H1 (cell line): Measurements from ENCODE around the gene URB2. TPM values are rescaled to one million over a fixed set of nuclear protein-coding genes. Genes with fewer than 3 reads are reported as not detected.

ENCODE experiments used
- PHF8 ChIP-seq: fragments of 200-600 bp; sonication (generic); conservative IDR thresholded peaks from 2 replicates; pipeline ENCODE4 v1.7.1; 2012; ENCODE audit warnings: low read depth, mild to moderate bottlenecking, inconsistent platforms, low read length, moderate library complexity
- POLR2AphosphoS5 ChIP-seq: IDR thresholded peaks from 2 replicates; pipeline ENCODE4 v1.6.1; 2011; ENCODE audit warnings: low read depth, low read length
- TEAD4 ChIP-seq: IDR thresholded peaks from 2 replicates; pipeline ENCODE4 v1.6.1; 2012; ENCODE audit warnings: low read depth, low read length, inconsistent platforms, mixed read lengths
- polyA plus RNA-seq, 7 experiments: library from polyadenylated mRNA; depleted of rRNA in 3 of 7; stranded (reverse) in 5 of 7; unstranded in 2 of 7; fragments of >200 nt in 5 of 7; fragments of 200-250 nt in 2 of 7; gene quantifications; 1 replicate in 5 of 7; 2 replicates in 1 of 7; 4 replicates in 1 of 7; pipeline versions ENCODE4 v1.2.1 to v1.2.3, GENCODE V29; 2011 to 2013; ENCODE audit warnings: missing spikeins in 2 of 7, mixed read lengths in 2 of 7
- total RNA-seq: library from RNA; stranded (reverse); fragmentation: NEBNext Ultra II Directional; extraction: Animal tissue kit (Norgen Biotek cat#: 25700); gene quantifications from 2 replicates; pipeline ENCODE4 v1.2.1, GENCODE V29; 2021
- TF ChIP-seq, protein P1 (sequence below): IDR thresholded peaks from 2 replicates; pipeline ENCODE4 v1.6.1; 2012; ENCODE audit warnings: inconsistent platforms

The URB2 gene
- total and polyA plus RNA-seq, 2 of the 8 experiments (the other 6 are each of a cell fraction or from before 2014, with no cell fraction given) = 13.7 to 33.0 TPM

- no peak for TF ChIP-seq TEAD4
- TF ChIP-seq PHF8 = no peak
- TF ChIP-seq, protein P1, sequence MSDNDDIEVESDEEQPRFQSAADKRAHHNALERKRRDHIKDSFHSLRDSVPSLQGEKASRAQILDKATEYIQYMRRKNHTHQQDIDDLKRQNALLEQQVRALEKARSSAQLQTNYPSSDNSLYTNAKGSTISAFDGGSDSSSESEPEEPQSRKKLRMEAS = no peak
- no peak for TF ChIP-seq POLR2AphosphoS5
Observed at GRCh38 chr1:229593800-229594199, 32.2 kb upstream of the URB2 start (continued).
